Effector CD4-positive, alpha-beta T cell (primary cell): Measurements from ENCODE around the gene ZNF837.

Source experiments
- DNase-seq: peaks from one replicate; pipeline ENCODE4 v3.0.0-alpha.2; 2020

Gene ZNF837

GRCh38 chr19:58368561-58369360 lies 12.1 kb downstream of the ZNF837 start:
- DNase-seq: no peak

- no peak for DNase-seq
Observed at GRCh38 chr19:58367698-58368454, 13.0 kb downstream of the ZNF837 start.

GRCh38 chr19:58366585-58367430 lies 14.0 kb downstream of the ZNF837 start:
- no peak for DNase-seq

GRCh38 chr19:58364146-58364545 lies 16.7 kb downstream of the ZNF837 start:
- no peak for DNase-seq

GRCh38 chr19:58362272-58362994 lies 18.4 kb downstream of the ZNF837 start, which contains the start of gene ZNF497:
TSS of gene ZNF497 (minus strand) at chr19:58362751. CDS start at chr19:58357635, 5,116 bp downstream.
- DNase-seq: peak; percentile 92

GRCh38 chr19:58361900-58362271 lies 18.9 kb downstream of the ZNF837 start:
- no peak for DNase-seq

GRCh38 chr19:58357481-58358145 lies 23.2 kb downstream of the ZNF837 start:
- DNase-seq: no peak

- no peak for DNase-seq
Observed at GRCh38 chr19:58356766-58357480, 23.9 kb downstream of the ZNF837 start.

GRCh38 chr19:58355908-58356765 lies 24.7 kb downstream of the ZNF837 start:
- no peak for DNase-seq

- DNase-seq: no peak
Observed at GRCh38 chr19:58355215-58355796, 25.5 kb downstream of the ZNF837 start.

- no peak for DNase-seq
Observed at GRCh38 chr19:58354478-58355030, 26.3 kb downstream of the ZNF837 start.

GRCh38 chr19:58353717-58354477 lies 26.9 kb downstream of the ZNF837 start:
- no peak for DNase-seq

GRCh38 chr19:58352760-58353671 lies 27.8 kb downstream of the ZNF837 start, which contains the start of gene A1BG:
TSS of gene A1BG (minus strand) at chr19:58353492. CDS start at chr19:58353437, 55 bp downstream.
- DNase-seq: no peak

- no peak for DNase-seq
Observed at GRCh38 chr19:58351990-58352755, 28.7 kb downstream of the ZNF837 start.

- no peak for DNase-seq
Observed at GRCh38 chr19:58351558-58351878, 29.3 kb downstream of the ZNF837 start.

GRCh38 chr19:58350871-58351557 lies 29.8 kb downstream of the ZNF837 start:
- no peak for DNase-seq
